ENCODE data around the gene NGEF.

DNA sequence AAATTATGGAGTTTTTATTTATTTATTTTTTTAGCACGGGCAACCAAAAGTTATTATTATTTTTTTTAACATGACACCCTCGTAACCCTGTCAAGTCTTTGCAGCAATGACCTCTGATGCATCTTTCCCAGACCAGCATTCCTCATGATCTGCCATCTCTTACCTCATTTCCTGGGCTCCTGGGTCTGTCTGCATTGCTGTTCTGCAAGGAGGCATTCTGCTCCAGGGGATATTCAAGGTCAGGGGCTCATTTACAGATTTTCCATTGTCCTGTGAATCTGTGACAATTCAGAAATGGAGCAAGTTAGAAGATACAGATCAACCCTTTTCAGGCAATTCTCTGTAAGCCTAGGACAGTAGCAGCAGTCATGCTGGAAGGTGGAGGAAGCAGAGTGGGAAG, 43.0 kb downstream of the NGEF start:
- TF ChIP-seq, protein P1, sequence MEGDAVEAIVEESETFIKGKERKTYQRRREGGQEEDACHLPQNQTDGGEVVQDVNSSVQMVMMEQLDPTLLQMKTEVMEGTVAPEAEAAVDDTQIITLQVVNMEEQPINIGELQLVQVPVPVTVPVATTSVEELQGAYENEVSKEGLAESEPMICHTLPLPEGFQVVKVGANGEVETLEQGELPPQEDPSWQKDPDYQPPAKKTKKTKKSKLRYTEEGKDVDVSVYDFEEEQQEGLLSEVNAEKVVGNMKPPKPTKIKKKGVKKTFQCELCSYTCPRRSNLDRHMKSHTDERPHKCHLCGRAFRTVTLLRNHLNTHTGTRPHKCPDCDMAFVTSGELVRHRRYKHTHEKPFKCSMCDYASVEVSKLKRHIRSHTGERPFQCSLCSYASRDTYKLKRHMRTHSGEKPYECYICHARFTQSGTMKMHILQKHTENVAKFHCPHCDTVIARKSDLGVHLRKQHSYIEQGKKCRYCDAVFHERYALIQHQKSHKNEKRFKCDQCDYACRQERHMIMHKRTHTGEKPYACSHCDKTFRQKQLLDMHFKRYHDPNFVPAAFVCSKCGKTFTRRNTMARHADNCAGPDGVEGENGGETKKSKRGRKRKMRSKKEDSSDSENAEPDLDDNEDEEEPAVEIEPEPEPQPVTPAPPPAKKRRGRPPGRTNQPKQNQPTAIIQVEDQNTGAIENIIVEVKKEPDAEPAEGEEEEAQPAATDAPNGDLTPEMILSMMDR (IDR thresholded peaks at IDR 0.05), result no peak
- no peak for TF ChIP-seq POLR2A (IDR thresholded peaks at IDR 0.05)
